Esophagus squamous epithelium (tissue), 4 donors: Measurements from ENCODE around the gene UNC79.

Experiments
- POLR2A ChIP-seq, 4 donors: fragments of 450-650 bp; IDR thresholded peaks; one replicate each; pipeline ENCODE4 v1.6.1; 2017; ENCODE audit warnings: antibody characterized with exemption in 4 of 4, mild to moderate bottlenecking in 4 of 4, moderate library complexity in 3 of 4
- TF ChIP-seq, protein P1 (sequence below), 6 experiments: fragments of 450-650 bp in 4 of 6; fragments of 200-600 bp in 2 of 6; sonication (generic) in 2 of 6; IDR thresholded peaks; one replicate each; pipeline ENCODE4 v1.5.1; 2016 to 2019; ENCODE audit warnings: antibody characterized with exemption in 6 of 6, mild to moderate bottlenecking in 4 of 6, moderate library complexity in 4 of 6

DNA sequence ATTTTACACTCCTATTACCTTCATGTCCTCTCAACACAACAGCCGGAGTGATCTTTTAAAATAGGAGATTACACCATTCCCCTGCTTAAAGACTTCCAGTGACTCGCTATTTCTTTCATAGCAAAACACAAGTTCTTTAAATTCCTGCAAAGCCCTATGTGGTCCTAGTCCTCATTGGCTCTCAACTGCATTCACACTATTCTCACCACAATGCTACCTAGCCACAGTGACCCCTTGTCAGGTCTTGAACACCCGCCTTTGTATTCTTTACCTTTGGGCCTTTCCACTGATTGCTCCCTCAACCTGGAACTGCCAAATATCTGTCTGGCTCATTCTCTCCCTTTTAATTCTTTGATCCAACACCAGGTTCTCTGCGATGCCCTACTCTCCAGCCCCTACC is 197.3 kb downstream of the UNC79 start:
- TF ChIP-seq, protein P1, sequence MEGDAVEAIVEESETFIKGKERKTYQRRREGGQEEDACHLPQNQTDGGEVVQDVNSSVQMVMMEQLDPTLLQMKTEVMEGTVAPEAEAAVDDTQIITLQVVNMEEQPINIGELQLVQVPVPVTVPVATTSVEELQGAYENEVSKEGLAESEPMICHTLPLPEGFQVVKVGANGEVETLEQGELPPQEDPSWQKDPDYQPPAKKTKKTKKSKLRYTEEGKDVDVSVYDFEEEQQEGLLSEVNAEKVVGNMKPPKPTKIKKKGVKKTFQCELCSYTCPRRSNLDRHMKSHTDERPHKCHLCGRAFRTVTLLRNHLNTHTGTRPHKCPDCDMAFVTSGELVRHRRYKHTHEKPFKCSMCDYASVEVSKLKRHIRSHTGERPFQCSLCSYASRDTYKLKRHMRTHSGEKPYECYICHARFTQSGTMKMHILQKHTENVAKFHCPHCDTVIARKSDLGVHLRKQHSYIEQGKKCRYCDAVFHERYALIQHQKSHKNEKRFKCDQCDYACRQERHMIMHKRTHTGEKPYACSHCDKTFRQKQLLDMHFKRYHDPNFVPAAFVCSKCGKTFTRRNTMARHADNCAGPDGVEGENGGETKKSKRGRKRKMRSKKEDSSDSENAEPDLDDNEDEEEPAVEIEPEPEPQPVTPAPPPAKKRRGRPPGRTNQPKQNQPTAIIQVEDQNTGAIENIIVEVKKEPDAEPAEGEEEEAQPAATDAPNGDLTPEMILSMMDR (IDR thresholded peaks at IDR 0.05) = no peak
- no peak for TF ChIP-seq POLR2A (IDR thresholded peaks at IDR 0.05)
